IPS-15b (cell line): Measurements from ENCODE around the gene AHRR.

ENCODE experiments used
- H3K27me3 ChIP-seq: one replicate; pipeline ENCODE4 v1.6.1; 2013; ENCODE audit warnings: low read length; ENCODE audit not compliant: control insufficient read depth, insufficient read depth
- H3K36me3 ChIP-seq: one replicate; pipeline ENCODE4 v1.6.1; 2013; ENCODE audit warnings: low read length; ENCODE audit not compliant: control insufficient read depth, insufficient read depth
- H3K4me1 ChIP-seq: one replicate; pipeline ENCODE4 v1.6.1; 2013; ENCODE audit warnings: mild to moderate bottlenecking, low read length; ENCODE audit not compliant: control insufficient read depth, insufficient read depth
- H3K4me3 ChIP-seq: one replicate; pipeline ENCODE4 v1.5.1; 2013; ENCODE audit warnings: low read depth, low read length
- H3K9ac ChIP-seq: one replicate; pipeline ENCODE4 v1.6.1; 2013; ENCODE audit warnings: low read depth, mild to moderate bottlenecking, low read length
- H3K9me3 ChIP-seq: one replicate; pipeline ENCODE4 v1.6.1; 2013; ENCODE audit warnings: mild to moderate bottlenecking, low read length; ENCODE audit not compliant: control insufficient read depth, insufficient read depth

Gene AHRR

GRCh38 chr5:373710-374602 is 52.4 kb downstream of the AHRR start:
- no peaks in the 10 kb centered on the region for H3K36me3 ChIP-seq
- no peak overlapping the region for H3K9ac ChIP-seq
- H3K4me3 ChIP-seq: no peak overlapping the region
- peaks cover 9% of the 10 kb centered on the region for H3K27me3 ChIP-seq
- H3K9me3 ChIP-seq: no peaks in the 10 kb centered on the region
- no peaks in the 10 kb centered on the region for H3K4me1 ChIP-seq

- no peaks in the 10 kb centered on the region for H3K9me3 ChIP-seq
- H3K27me3 ChIP-seq: peaks cover 9% of the 10 kb centered on the region
- H3K9ac ChIP-seq: no peak overlapping the region
- no peaks in the 10 kb centered on the region for H3K4me1 ChIP-seq
- no peaks in the 10 kb centered on the region for H3K36me3 ChIP-seq
- H3K4me3 ChIP-seq: no peak overlapping the region
Observed at GRCh38 chr5:374631-375335, 53.3 kb downstream of the AHRR start.

GRCh38 chr5:375336-375920 is 53.9 kb downstream of the AHRR start:
- H3K9me3 ChIP-seq: no peaks in the 10 kb centered on the region
- H3K9ac ChIP-seq: no peak overlapping the region
- no peaks in the 10 kb centered on the region for H3K4me1 ChIP-seq
- peaks cover 9% of the 10 kb centered on the region for H3K27me3 ChIP-seq
- no peak overlapping the region for H3K4me3 ChIP-seq
- H3K36me3 ChIP-seq: no peaks in the 10 kb centered on the region

- Histone ChIP-seq H3K9ac (no peak overlapping the region), H3K4me3 (no peak overlapping the region), H3K9me3 (no peaks in the 10 kb centered on the region), H3K4me1 (no peaks in the 10 kb centered on the region), H3K27me3 (peaks cover 9% of the 10 kb centered on the region), H3K36me3 (no peaks in the 10 kb centered on the region)
Observed at GRCh38 chr5:375921-376798, 54.6 kb downstream of the AHRR start.

- Histone ChIP-seq H3K4me1 (no peaks in the 10 kb centered on the region), H3K27me3 (peaks cover 9% of the 10 kb centered on the region), H3K9ac (no peak overlapping the region), H3K9me3 (no peaks in the 10 kb centered on the region), H3K4me3 (no peak overlapping the region), H3K36me3 (no peaks in the 10 kb centered on the region)
Observed at GRCh38 chr5:376799-377325, 55.3 kb downstream of the AHRR start.

GRCh38 chr5:377326-377981 is 55.9 kb downstream of the AHRR start:
- no peak overlapping the region for H3K4me3 ChIP-seq
- no peaks in the 10 kb centered on the region for H3K36me3 ChIP-seq
- peaks cover 9% of the 10 kb centered on the region for H3K27me3 ChIP-seq
- no peak overlapping the region for H3K9ac ChIP-seq
- no peaks in the 10 kb centered on the region for H3K4me1 ChIP-seq
- H3K9me3 ChIP-seq: no peaks in the 10 kb centered on the region

GRCh38 chr5:378301-378891 is 56.9 kb downstream of the AHRR start:
- H3K27me3 ChIP-seq: peaks cover 9% of the 10 kb centered on the region
- H3K9ac ChIP-seq: no peak overlapping the region
- H3K4me1 ChIP-seq: no peaks in the 10 kb centered on the region
- no peaks in the 10 kb centered on the region for H3K36me3 ChIP-seq
- H3K9me3 ChIP-seq: no peaks in the 10 kb centered on the region
- H3K4me3 ChIP-seq: no peak overlapping the region

GRCh38 chr5:378976-379742 is 57.6 kb downstream of the AHRR start:
- no peak overlapping the region for H3K9ac ChIP-seq
- H3K27me3 ChIP-seq: peaks cover 9% of the 10 kb centered on the region
- no peaks in the 10 kb centered on the region for H3K9me3 ChIP-seq
- H3K36me3 ChIP-seq: no peaks in the 10 kb centered on the region
- no peaks in the 10 kb centered on the region for H3K4me1 ChIP-seq
- H3K4me3 ChIP-seq: no peak overlapping the region

GRCh38 chr5:380701-381309 is 59.3 kb downstream of the AHRR start:
- Histone ChIP-seq H3K4me3 (no peak overlapping the region), H3K36me3 (no peaks in the 10 kb centered on the region), H3K9ac (no peak overlapping the region)

GRCh38 chr5:383066-383465 is 61.6 kb downstream of the AHRR start:
- H3K9ac ChIP-seq: no peak overlapping the region
- H3K27me3 ChIP-seq: no peaks in the 10 kb centered on the region
- H3K36me3 ChIP-seq: no peaks in the 10 kb centered on the region
- H3K4me3 ChIP-seq: no peak overlapping the region
- no peaks in the 10 kb centered on the region for H3K9me3 ChIP-seq
- no peaks in the 10 kb centered on the region for H3K4me1 ChIP-seq

More at GRCh38 chr5:380701-381309, 59.3 kb downstream of the AHRR start:
- Histone ChIP-seq H3K9me3 (no peaks in the 10 kb centered on the region), H3K4me1 (no peaks in the 10 kb centered on the region), H3K27me3 (no peaks in the 10 kb centered on the region)
